Naive B cell (primary cell): Measurements from ENCODE around the gene SLC13A5. TPM values are rescaled to one million over a fixed set of nuclear protein-coding genes. Genes with fewer than 3 reads are reported as not detected.
"Not testable (repeated sequence)": the region's sequence is repeated elsewhere in the genome, so short reads cannot be mapped to it uniquely, and the experiment has no call there.

ENCODE experiments used
- ATAC-seq, 2 donors: fragments of 150-1000 bp; cut with Tn5 transposase; 2 replicates each; pipeline ENCODE4 v1.10.0; 2021; ENCODE audit warnings: low read depth in 2 of 2, mild to moderate bottlenecking in 2 of 2, moderate library complexity in 2 of 2
- DNase-seq: peaks from one replicate; pipeline ENCODE4 v3.0.0; 2022
- H3K27ac Mint-ChIP-seq, 6 donors: one replicate each; pipeline ENCODE4 v1.8.0; 2020 to 2022; ENCODE audit warnings: mild to moderate bottlenecking in 6 of 6, mixed read lengths in 6 of 6, moderate library complexity in 5 of 6, inconsistent platforms in 2 of 6
- H3K27me3 Mint-ChIP-seq, 3 donors: one replicate each; pipeline ENCODE4 v1.8.0; 2021 to 2022; ENCODE audit warnings: mixed read lengths in 3 of 3, mild to moderate bottlenecking in 1 of 3
- H3K36me3 Mint-ChIP-seq, 2 donors: one replicate each; pipeline ENCODE4 v1.8.0; 2020 to 2022; ENCODE audit warnings: mixed read lengths in 2 of 2, inconsistent platforms in 1 of 2, mild to moderate bottlenecking in 1 of 2
- H3K4me1 Mint-ChIP-seq, 3 donors: one replicate each; pipeline ENCODE4 v1.8.0; 2020 to 2022; ENCODE audit warnings: mixed read lengths in 3 of 3, inconsistent platforms in 1 of 3, mild to moderate bottlenecking in 1 of 3, moderate library complexity in 1 of 3
- H3K4me3 Mint-ChIP-seq, 8 donors: one replicate each; pipeline ENCODE4 v1.8.0; 2020 to 2022; ENCODE audit warnings: mild to moderate bottlenecking in 8 of 8, mixed read lengths in 8 of 8, moderate library complexity in 8 of 8, inconsistent platforms in 2 of 8
- H3K9me3 Mint-ChIP-seq, 7 donors: one replicate each; pipeline ENCODE4 v1.8.0; 2020 to 2022; ENCODE audit warnings: mixed read lengths in 7 of 7, mild to moderate bottlenecking in 5 of 7, inconsistent platforms in 2 of 7, moderate library complexity in 1 of 7
- polyA plus RNA-seq, 6 donors: library from polyadenylated mRNA; unstranded; fragments of 300-500 nt; fragmentation: Illumina TruSeq; gene quantifications; one replicate each; pipeline ENCODE4 v1.2.3, GENCODE V29; 2021; ENCODE audit warnings: low read depth in 6 of 6

SLC13A5 gene
- polyA plus RNA-seq, 6 donors from 2014 or later = 0.37 TPM; not detected in 5

- peak overlapping the region; percentile 73 to 93 (median 88) for H3K4me3 Mint-ChIP-seq
- ATAC-seq = no peak
- H3K9me3 Mint-ChIP-seq = no peaks in the 10 kb centered on the region
- peaks cover 0 to 6% of the 10 kb centered on the region in 2 donors for H3K36me3 Mint-ChIP-seq
- H3K27ac Mint-ChIP-seq = peak overlapping the region in 4 of 6 donors; percentile 51 to 98 (median 70)
- no peak for DNase-seq
- H3K27me3 Mint-ChIP-seq = no peaks in the 10 kb centered on the region
- peaks cover 46 to 66% (median 50%) of the 10 kb centered on the region in 3 donors for H3K4me1 Mint-ChIP-seq
These were observed 51.7 kb downstream of the SLC13A5 start for GRCh38 chr17:6661464-6661848.

DNA sequence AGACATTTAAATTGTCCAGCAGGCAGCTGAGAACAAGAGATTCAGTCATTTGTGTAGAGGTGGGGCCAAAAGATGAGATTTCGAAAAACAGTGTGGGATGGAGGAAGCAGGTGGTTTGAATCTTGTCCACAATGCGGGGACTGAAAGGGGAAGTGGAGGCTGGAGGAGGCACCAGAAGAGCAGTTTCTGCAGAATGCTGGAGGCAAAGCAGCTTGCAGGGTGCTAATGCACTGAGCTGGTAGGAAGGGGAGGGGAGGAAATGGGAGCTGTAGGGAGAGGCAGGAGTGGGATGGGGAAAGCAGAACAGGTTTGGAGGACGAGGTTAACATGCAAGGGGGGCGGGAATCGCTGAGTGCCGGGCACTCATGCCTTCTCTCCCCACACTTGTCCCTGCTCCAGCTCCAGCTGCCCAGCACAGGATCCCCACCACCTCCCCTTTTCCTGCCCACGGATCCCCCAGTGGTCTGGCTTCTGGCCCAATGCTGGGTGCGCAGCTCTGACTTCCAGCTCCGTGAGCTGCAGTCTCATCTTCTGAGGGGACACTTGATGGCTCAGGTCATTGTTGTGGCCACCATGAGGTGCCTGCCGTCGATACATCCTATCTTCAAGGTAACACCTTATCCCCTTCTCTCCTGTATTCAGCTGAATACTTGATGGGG, 52.2 kb downstream of the SLC13A5 start:
- Mint-ChIP-seq H3K27me3 (no peaks in the 10 kb centered on the region), H3K9me3 (no peaks in the 10 kb centered on the region), H3K36me3 (peaks cover 0 to 6% of the 10 kb centered on the region in 2 donors), H3K4me1 (peaks cover 46 to 63% (median 55%) of the 10 kb centered on the region in 3 donors), H3K27ac (peak overlapping the region; percentile 51 to 98 (median 90)), H3K4me3 (peak overlapping the region; percentile 73 to 93 (median 88))
- DNase-seq (peak; percentile 78), ATAC-seq (peak; percentile 78)

- DNase-seq (no peak), ATAC-seq (no peak)
- no peaks in the 10 kb centered on the region for H3K9me3 Mint-ChIP-seq
- H3K36me3 Mint-ChIP-seq = peaks cover 0 to 6% of the 10 kb centered on the region in 2 donors
- no peaks in the 10 kb centered on the region for H3K27me3 Mint-ChIP-seq
- H3K27ac Mint-ChIP-seq = peak overlapping the region in 5 of 6 donors; percentile 55 to 98 (median 95)
- H3K4me3 Mint-ChIP-seq = peak overlapping the region; percentile 73 to 92 (median 81)
- peaks cover 46 to 62% (median 55%) of the 10 kb centered on the region in 3 donors for H3K4me1 Mint-ChIP-seq
These were observed 53.1 kb downstream of the SLC13A5 start for GRCh38 chr17:6660101-6660500.

GRCh38 chr17:6658411-6658810, 54.8 kb downstream of the SLC13A5 start:
- Mint-ChIP-seq H3K4me3 (peak overlapping the region; percentile 62 to 97 (median 92)), H3K27ac (peak overlapping the region in 4 of 6 donors; percentile 26 to 95 (median 80)), H3K4me1 (peaks cover 56 to 67% (median 67%) of the 10 kb centered on the region in 3 donors)
- ATAC-seq, H3K9me3 Mint-ChIP-seq, H3K36me3 Mint-ChIP-seq, H3K27me3 Mint-ChIP-seq, DNase-seq: not testable (repeated sequence)

DNA sequence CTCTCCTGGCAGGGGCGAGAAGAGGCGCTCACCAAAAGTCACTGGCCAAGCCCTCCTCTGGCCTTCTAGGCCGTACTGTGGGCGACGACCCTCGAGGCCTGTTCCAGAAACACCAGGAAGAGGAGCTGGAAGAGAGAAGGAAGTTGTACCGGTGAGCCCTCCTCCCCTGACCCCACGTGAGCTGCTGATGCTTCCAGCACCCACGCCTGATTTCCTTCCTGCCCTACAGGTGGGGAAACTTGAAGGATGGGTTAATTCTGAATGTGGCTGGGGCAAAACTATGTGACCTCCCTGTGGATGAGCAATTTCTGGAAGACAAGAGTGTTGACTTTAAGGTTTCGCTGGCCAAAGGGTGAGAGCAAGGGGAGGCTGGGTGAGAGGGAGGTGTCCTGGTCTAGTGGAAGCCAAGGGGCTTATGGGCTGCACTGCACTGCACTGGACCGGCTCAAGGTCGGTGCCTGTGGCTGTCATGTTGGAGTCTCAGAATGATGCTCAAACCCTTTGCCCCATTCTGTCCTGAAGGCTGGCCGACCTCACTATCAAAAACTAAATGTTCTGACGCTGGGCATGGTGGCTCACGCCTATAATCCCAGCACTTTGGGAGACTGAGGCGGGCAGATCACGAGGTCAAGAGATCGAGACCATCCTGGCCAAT, 55.4 kb downstream of the SLC13A5 start:
- ATAC-seq (no peak), DNase-seq (no peak)
- Mint-ChIP-seq H3K36me3 (peaks cover 0 to 2% of the 10 kb centered on the region in 2 donors), H3K4me1 (peaks cover 57 to 72% (median 71%) of the 10 kb centered on the region in 3 donors), H3K27ac (peak overlapping the region; percentile 87 to 98 (median 96)), H3K9me3 (no peaks in the 10 kb centered on the region), H3K27me3 (no peaks in the 10 kb centered on the region), H3K4me3 (peak overlapping the region; percentile 91 to 99 (median 96))

DNA sequence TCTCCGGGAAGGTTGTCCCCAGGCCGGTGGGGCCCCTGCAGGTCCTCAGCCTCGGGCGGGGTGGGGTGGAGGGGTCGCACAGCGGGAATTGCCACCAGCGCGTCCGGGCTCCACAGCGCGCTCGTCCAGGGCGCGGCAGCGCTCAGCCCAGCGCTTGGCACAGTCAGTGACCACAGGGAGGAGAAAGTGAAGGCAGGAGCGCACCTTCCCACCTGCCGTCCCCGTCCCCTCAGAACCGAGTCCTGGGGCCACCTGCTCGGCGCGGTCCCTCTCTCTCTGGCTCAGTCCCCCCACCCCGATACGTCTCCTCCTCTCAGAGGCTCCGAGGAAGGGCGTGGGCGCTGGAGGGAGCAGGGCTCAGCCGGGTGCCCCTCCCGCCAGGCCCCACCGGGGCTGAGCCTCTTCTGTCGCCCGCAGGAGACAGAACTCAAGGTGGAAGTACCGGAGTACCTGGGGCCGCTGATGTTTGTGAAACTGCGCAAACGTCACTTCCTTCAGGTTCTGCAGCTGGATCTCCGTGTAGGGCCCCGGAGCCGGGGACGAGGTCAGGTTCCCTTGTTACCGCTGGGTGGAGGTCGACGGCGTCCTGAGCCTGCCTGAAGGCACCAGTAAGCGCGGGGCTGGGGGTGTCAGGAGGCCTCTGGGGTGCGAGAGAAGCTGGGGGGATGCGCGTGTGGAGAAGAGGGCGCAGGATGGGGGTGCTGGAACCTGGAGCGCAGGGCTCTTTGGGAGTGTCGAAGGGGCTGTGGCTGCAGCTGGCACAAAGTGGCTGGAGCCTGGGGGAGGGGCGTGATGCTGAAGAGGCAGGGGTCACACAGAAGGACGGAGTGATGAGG, 56.2 kb downstream of the SLC13A5 start:
- not testable (repeated sequence) for H3K36me3 Mint-ChIP-seq, H3K27me3 Mint-ChIP-seq, H3K9me3 Mint-ChIP-seq
- DNase-seq (peak; percentile 65), ATAC-seq (peak; percentile 83 to 84)
- peak overlapping the region; percentile 75 to 98 (median 96) for H3K27ac Mint-ChIP-seq
- H3K4me3 Mint-ChIP-seq = peak overlapping the region; percentile 91 to 99 (median 96)
- H3K4me1 Mint-ChIP-seq = peaks cover 55 to 71% (median 70%) of the 10 kb centered on the region in 3 donors

- H3K36me3 Mint-ChIP-seq, ATAC-seq, H3K9me3 Mint-ChIP-seq, H3K27me3 Mint-ChIP-seq, DNase-seq: not testable (repeated sequence)
- Mint-ChIP-seq H3K27ac (peak overlapping the region in 5 of 6 donors; percentile 83 to 95 (median 93)), H3K4me3 (peak overlapping the region; percentile 67 to 94 (median 88)), H3K4me1 (peaks cover 48 to 68% (median 66%) of the 10 kb centered on the region in 3 donors)
These were observed 57.3 kb downstream of the SLC13A5 start for GRCh38 chr17:6655732-6656361.

DNA sequence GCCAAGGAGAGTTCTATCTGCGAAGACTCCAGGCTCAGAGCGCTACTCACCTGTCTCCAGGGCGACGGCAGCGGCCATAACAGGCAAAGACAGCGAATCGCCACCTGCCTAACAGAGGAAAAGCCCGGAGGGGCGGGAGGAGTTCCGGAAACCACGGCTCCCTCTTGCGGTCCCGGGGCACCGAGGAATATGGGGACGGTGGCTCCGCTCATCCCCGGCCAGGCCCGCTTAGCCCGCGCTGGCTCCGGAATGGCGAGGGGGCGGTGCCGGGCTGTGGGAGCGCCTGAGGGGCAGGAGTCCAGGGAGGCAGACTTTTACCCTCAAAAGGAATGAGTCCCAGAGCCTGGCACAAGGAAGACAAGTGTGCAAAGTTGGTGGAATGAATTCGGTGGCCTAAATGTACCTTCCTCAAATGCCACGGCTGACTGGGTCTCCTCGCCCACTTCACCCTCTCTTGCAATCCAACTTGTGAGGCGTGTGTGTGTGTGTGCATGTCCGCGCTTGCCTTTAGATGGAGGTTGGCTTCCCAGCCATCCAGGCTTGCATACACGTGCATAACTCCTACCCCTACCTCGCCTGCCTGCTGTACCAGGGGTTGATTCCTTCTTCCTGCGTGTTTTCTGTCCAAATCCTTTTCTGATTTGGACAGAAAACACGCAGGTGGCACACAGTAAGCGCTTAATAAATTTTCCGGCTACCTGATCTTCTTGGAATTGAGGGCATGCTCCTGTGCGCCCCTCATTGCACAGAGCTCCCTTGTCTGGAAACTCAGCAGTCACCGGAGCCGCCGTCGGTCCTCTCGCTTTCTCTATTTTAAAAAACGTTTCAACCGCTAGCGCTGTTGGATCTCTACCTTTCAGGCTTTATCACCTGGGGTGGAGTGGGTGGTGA, 58.1 kb downstream of the SLC13A5 start:
- no peak for DNase-seq
- Mint-ChIP-seq H3K27ac (peak overlapping the region in 2 of 6 donors; percentile 57 to 83), H3K4me1 (peaks cover 45 to 68% (median 66%) of the 10 kb centered on the region in 3 donors)

DNA sequence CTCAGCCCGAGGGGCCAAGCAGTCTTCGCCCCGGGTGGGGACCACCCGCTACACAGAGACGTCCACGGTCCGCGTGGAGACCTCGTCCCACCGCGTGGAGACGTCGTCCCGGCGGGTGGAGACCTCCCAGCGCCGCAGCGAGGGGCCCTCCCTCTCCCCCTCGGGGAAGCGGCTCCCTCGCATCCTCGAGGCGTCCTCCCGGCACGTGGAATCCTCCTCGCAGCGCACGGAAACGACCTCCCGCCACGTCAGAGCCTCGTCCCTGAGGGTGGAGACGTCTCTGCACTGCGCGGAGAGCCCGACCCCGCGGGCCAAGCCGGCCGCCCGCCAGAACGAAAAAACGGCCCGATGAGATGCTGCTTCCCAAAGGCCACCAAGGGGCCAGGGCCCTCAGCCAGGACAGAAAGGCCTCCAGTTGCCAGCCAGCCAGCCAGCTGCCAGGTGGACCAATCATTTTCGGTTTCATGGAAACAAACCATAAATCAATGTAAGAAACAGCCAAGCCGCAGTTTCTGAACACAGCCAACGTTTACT, 61.2 kb downstream of the SLC13A5 start:
- H3K4me3 Mint-ChIP-seq = peak overlapping the region; percentile 84 to 100 (median 92)
- H3K36me3 Mint-ChIP-seq = no peaks in the 10 kb centered on the region
- H3K27ac Mint-ChIP-seq = peak overlapping the region in 5 of 6 donors; percentile 74 to 100 (median 83)
- peaks cover 37 to 66% (median 66%) of the 10 kb centered on the region in 3 donors for H3K4me1 Mint-ChIP-seq
- no peaks in the 10 kb centered on the region for H3K27me3 Mint-ChIP-seq
- DNase-seq = peak; percentile 20
- no peaks in the 10 kb centered on the region for H3K9me3 Mint-ChIP-seq
- ATAC-seq = no peak

More for the DNA sequence above, 58.1 kb downstream of the SLC13A5 start:
- no peak for ATAC-seq
- H3K4me3 Mint-ChIP-seq = peak overlapping the region; percentile 42 to 94 (median 78)
- H3K36me3 Mint-ChIP-seq = no peaks in the 10 kb centered on the region
- H3K27me3 Mint-ChIP-seq = no peaks in the 10 kb centered on the region
- no peaks in the 10 kb centered on the region for H3K9me3 Mint-ChIP-seq

DNA sequence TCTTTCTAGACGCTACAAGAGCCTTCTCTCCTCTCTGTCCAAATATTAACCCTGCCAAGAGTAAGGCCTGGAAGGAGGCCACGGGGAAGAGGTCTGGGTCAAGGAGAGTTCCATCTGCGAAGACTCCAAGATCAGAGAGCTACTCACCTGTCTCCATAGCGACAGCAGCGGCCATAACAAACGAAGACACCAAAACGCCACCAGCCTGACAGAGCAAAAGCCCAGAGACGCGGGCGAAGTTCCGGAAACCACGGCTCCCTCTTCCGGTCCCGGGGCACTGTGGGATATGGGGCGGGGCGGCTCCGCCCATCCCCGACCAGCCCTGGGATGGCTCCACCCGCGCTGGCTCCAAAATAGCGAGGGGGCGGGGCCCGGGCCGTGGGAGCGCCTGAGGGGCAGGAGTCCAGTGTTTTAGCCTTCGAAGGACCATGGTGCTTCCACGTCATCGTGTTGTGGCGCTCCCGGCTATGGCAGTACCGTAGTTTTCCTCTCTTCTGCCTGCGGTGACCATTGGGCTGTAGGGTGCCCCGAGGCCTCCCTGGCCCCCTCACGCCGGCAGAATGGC, 61.7 kb downstream of the SLC13A5 start, which contains the start of the genes C17orf100 and MED31:
Gene C17orf100, plus strand, starts transcription at position 409 of the 565 bp plus-strand sequence. Its CDS starts 152 bp downstream, at position 561.
Gene MED31, minus strand, starts transcription at position 252 of the 565 bp plus-strand sequence. Its CDS starts 77 bp downstream, at position 175.
- peak within 1 kb of the TSS; percentile 89 to 100 (median 97) for H3K4me3 Mint-ChIP-seq
- ATAC-seq = peak; percentile 87 to 88
- H3K9me3 Mint-ChIP-seq = no peaks in the 10 kb centered on the region
- no peaks in the 10 kb centered on the region for H3K27me3 Mint-ChIP-seq
- H3K36me3 Mint-ChIP-seq = no peaks in the 10 kb centered on the region
- H3K4me1 Mint-ChIP-seq = peaks cover 38 to 70% (median 68%) of the 10 kb centered on the region in 3 donors
- peak within 1 kb of the TSS; percentile 98 to 100 (median 99) for H3K27ac Mint-ChIP-seq
- DNase-seq = peak; percentile 92

GRCh38 chr17:6648181-6648580, 65.0 kb downstream of the SLC13A5 start:
- ATAC-seq (no peak), DNase-seq (no peak)
- Mint-ChIP-seq H3K4me1 (peaks cover 31 to 50% (median 50%) of the 10 kb centered on the region in 3 donors), H3K9me3 (no peaks in the 10 kb centered on the region), H3K4me3 (peak overlapping the region in 1 of 8 donors; percentile 75), H3K27ac (peak overlapping the region in 4 of 6 donors; percentile 41 to 71 (median 64)), H3K36me3 (no peaks in the 10 kb centered on the region), H3K27me3 (no peaks in the 10 kb centered on the region)
